Ectodermal cell (in vitro differentiated cells): ENCODE data around the gene NAPSA.

Experiments used
- H3K27ac ChIP-seq: 2 replicates; pipeline ENCODE4 v1.7.0; 2013; ENCODE audit warnings: mild to moderate bottlenecking, low read depth, low read length; ENCODE audit not compliant: insufficient read depth, poor library complexity, severe bottlenecking
- H3K27me3 ChIP-seq: 2 replicates; pipeline ENCODE4 v1.7.0; 2013; ENCODE audit warnings: mild to moderate bottlenecking, low read length; ENCODE audit not compliant: insufficient read depth, control insufficient read depth, poor library complexity, severe bottlenecking
- H3K36me3 ChIP-seq: one replicate; pipeline ENCODE4 v1.7.0; 2013; ENCODE audit warnings: low read length; ENCODE audit not compliant: control insufficient read depth, insufficient read depth
- H3K4me1 ChIP-seq: one replicate; pipeline ENCODE4 v1.7.0; 2013; ENCODE audit warnings: low read length; ENCODE audit not compliant: control insufficient read depth, insufficient read depth
- H3K4me3 ChIP-seq: 2 replicates; pipeline ENCODE4 v1.7.0; 2013; ENCODE audit warnings: low read depth, low read length, control low read depth; ENCODE audit not compliant: insufficient read depth
- H3K9me3 ChIP-seq: 2 replicates; pipeline ENCODE4 v1.7.0; 2013; ENCODE audit warnings: mild to moderate bottlenecking, low read length, moderate library complexity; ENCODE audit not compliant: control insufficient read depth
- WGBS, 2 experiments: methylation state at CpG; one replicate each; pipeline ENCODE4 v1.1.7; 2013; ENCODE audit warnings: missing lambda C conversion rate in 2 of 2; 5-methylcytosine and 5-hydroxymethylcytosine counted together

Gene NAPSA

DNA sequence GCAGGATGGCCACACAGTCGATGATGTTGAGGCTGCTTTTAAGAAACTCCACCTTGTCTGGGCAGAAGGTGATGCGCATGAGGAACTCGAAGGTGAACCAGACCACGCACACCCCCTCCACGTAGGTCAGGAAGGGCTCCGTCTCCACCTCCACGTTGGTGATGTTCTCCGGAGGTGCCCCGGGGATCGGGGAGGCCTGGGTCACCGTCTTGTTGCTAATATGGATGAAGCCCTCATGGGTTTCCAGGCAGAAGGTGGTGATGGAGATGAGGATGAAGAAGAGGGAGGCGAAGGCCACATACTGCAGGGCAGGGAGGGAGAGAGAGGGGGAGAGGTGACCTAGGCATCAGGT lies 41.7 kb downstream of the NAPSA start:
- no peak overlapping the region for H3K27ac ChIP-seq
- peaks cover 4% of the 10 kb centered on the region for H3K4me1 ChIP-seq
- WGBS, 2 experiments: 89 to 91% methylated on average over 12 of the region's 12 CpGs
- H3K4me3 ChIP-seq: no peak overlapping the region
- H3K27me3 ChIP-seq: peaks cover 28% of the 10 kb centered on the region
- H3K9me3 ChIP-seq: no peaks in the 10 kb centered on the region
- no peaks in the 10 kb centered on the region for H3K36me3 ChIP-seq

DNA sequence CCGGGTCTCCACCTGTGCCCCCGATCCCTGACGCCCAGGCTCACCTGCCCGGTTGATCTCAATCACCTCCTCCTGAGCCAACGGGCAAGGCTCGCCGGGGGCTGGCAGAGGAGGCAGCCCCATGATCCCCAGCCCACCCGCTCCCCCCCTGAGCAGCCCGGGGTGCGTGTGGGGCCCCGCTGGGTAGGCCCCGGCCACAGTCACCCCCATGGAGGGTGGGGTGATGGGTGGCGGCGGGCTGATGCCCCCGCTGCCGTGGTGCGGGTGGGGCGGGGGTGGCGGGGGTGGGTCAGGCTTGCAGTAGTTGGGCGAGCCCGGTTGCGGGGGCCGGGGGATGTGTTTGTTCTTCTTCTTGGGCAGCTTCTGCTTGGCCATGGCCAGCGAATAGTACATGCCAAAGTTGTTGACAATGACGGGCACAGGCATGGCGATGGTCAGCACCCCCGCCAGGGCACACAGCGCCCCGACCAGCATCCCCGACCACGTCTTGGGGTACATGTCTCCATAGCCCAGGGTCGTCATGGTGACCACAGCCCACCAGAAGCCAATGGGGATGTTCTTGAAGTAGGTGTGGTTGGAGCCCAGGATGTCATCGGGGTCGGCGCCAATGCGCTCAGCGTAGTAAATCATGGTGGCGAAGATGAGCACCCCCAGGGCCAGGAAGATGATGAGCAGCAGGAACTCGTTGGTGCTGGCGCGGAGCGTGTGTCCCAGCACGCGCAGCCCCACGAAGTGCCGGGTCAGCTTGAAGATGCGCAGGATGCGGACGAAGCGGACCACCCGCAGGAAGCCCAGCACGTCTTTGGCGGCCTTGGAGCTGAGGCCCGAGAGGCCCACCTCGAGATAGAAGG lies 42.3 kb downstream of the NAPSA start:
- no peaks in the 10 kb centered on the region for H3K36me3 ChIP-seq
- 93 to 94% methylated on average over 55 of the region's 55 CpGs for WGBS, 2 experiments
- no peak overlapping the region for H3K4me3 ChIP-seq
- H3K4me1 ChIP-seq: peaks cover 4% of the 10 kb centered on the region
- peaks cover 23% of the 10 kb centered on the region for H3K27me3 ChIP-seq
- no peaks in the 10 kb centered on the region for H3K9me3 ChIP-seq
- H3K27ac ChIP-seq: no peak overlapping the region

DNA sequence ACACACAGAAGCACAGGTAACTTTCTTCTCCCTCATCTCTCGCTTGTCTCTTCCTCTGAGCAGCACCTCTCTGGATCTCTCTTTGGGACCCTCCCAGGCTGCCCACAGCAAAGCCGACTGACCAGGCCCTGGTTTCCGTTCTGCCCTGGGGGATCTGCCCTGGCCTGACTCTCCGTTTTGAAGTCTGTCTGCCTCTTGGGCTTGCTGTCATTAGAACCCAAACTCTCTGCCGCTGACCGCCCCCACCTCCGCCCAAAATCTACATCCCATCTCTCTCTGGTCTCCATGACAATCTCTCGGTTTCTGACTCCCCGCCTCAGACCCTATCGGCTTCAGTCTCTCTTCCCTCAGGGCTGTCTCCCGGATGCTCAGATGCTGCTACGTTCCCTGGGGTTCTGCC lies 43.2 kb downstream of the NAPSA start:
- Histone ChIP-seq H3K4me3 (no peak overlapping the region), H3K4me1 (peaks cover 4% of the 10 kb centered on the region), H3K27me3 (peaks cover 14% of the 10 kb centered on the region), H3K36me3 (no peaks in the 10 kb centered on the region), H3K27ac (no peak overlapping the region), H3K9me3 (no peaks in the 10 kb centered on the region)
- 85 to 87% methylated on average over 12 of the region's 12 CpGs for WGBS, 2 experiments

DNA sequence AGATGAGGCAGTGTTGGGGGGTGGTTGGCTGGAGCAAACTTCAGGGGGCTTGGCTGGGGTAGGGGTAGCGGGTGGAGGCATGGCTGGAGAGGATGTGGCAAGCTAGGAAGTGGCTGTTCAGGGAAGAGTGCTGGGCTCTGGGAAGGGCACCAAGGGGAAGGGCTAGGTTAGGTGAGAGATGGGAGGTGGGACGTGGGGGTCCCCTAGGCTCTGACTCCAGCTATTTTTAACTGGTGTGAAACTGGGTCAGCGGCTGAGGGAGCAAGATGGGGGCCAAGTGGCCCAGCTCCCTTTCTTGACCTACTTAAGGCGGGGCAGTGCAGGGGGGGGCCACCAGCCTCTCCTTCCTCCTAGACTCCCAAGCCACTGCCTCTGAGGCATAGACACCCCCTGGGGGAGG lies 43.6 kb downstream of the NAPSA start:
- Histone ChIP-seq H3K4me1 (peaks cover 4% of the 10 kb centered on the region), H3K4me3 (no peak overlapping the region), H3K36me3 (no peaks in the 10 kb centered on the region), H3K27me3 (peaks cover 10% of the 10 kb centered on the region), H3K9me3 (no peaks in the 10 kb centered on the region), H3K27ac (no peak overlapping the region)
- 83 to 86% methylated on average over 4 of the region's 4 CpGs for WGBS, 2 experiments

DNA sequence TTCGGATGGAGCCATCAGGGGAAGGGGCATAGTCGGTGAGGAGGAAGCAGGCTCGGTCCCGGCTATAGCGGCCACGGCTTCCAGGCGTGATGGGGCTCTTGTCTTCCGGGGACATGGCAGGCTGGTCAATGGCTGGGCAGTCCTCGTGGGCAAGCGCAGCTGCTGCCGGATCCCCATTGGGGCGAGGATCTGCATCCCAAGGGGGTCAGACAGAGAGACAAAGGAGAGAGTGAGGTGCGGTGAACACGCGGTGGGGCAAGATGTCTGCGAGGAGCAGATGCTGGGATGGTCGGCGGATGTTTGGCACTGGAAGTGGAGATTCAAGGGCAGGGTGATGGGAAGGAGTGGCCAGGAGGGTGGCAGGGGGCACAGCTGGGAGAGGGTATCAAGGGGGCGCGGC lies 44.8 kb downstream of the NAPSA start:
- Histone ChIP-seq H3K4me1 (peaks cover 4% of the 10 kb centered on the region), H3K27ac (no peak overlapping the region), H3K36me3 (no peaks in the 10 kb centered on the region), H3K4me3 (no peak overlapping the region), H3K9me3 (no peaks in the 10 kb centered on the region), H3K27me3 (no peaks in the 10 kb centered on the region)
- 92% methylated on average over 20 of the region's 20 CpGs for WGBS, 2 experiments

DNA sequence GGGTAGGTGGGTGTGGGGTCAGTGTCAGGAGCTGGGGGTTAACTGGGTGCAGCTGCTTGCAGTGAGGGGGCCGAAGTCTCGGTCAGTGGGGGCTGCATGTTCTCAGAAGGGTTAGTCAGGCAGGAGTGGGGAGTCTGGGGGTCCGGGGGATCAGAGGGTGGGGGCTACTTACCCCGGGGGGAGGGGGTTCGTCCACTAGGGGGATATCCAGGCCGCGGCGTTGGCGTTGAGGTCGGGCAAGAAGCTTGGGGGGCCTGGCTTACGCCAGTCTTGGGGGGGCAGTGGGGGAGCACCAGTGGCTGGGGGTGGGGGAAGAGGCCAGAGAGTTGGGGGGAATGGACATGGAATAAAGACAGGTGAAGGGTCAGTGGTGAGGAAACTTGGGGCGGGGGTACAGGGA lies 45.4 kb downstream of the NAPSA start:
- WGBS, 2 experiments: 92 to 94% methylated on average over 9 to 11 of the region's 12 CpGs
- H3K4me3 ChIP-seq: no peak overlapping the region
- no peak overlapping the region for H3K27ac ChIP-seq
- no peaks in the 10 kb centered on the region for H3K9me3 ChIP-seq
- peaks cover 3% of the 10 kb centered on the region for H3K27me3 ChIP-seq
- peaks cover 2% of the 10 kb centered on the region for H3K4me1 ChIP-seq
- H3K36me3 ChIP-seq: no peaks in the 10 kb centered on the region

DNA sequence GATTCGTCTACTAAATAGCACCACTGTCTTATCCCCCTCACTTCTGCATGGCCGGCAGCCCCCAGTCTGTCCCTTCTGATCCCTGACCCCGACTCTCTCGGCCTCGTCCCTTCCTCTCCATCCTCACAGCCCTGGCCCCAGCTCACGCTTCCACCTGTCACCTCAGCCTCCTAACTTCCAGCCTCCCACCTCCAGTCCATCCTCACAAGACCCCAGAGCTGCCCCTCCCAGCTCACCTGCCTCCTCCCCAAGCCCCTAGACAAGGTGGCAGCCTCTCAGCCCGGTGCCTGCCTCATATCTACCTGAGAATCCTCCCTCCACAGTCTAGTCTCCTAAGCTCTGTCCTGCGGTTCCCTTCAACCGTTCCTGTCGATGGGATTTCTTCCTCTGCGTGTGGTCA lies 46.3 kb downstream of the NAPSA start:
- WGBS, 2 experiments: 84 to 86% methylated on average over 11 of the region's 11 CpGs
- peaks cover 12% of the 10 kb centered on the region for H3K27me3 ChIP-seq
- no peak overlapping the region for H3K27ac ChIP-seq
- no peaks in the 10 kb centered on the region for H3K4me1 ChIP-seq
- H3K4me3 ChIP-seq: no peak overlapping the region
- no peaks in the 10 kb centered on the region for H3K9me3 ChIP-seq
- no peaks in the 10 kb centered on the region for H3K36me3 ChIP-seq

DNA sequence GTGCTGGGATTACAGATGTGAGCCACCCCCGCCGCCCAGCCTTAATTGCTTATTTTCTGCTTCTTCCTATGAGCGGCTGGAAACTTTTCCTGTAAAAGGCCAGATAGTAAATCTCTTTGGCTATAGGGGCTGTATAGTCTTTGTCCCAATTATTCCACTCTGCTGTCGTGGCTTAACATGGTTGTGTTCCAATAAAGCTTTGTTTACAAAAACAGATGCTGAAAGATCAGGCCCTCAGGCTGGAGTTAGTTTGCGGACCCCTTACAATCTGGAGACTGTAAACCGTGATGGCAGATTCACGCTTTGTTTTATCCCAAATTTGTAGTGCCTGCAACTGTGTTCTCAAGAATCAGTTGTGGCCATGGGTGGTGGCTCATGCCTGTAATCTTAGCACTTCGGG lies 47.0 kb downstream of the NAPSA start:
- no peak overlapping the region for H3K4me3 ChIP-seq
- no peak overlapping the region for H3K27ac ChIP-seq
- H3K27me3 ChIP-seq: peaks cover 18% of the 10 kb centered on the region
- WGBS, 2 experiments: 81 to 86% methylated on average over 8 of the region's 8 CpGs
- H3K36me3 ChIP-seq: no peaks in the 10 kb centered on the region
- H3K9me3 ChIP-seq: no peaks in the 10 kb centered on the region
- H3K4me1 ChIP-seq: no peaks in the 10 kb centered on the region

DNA sequence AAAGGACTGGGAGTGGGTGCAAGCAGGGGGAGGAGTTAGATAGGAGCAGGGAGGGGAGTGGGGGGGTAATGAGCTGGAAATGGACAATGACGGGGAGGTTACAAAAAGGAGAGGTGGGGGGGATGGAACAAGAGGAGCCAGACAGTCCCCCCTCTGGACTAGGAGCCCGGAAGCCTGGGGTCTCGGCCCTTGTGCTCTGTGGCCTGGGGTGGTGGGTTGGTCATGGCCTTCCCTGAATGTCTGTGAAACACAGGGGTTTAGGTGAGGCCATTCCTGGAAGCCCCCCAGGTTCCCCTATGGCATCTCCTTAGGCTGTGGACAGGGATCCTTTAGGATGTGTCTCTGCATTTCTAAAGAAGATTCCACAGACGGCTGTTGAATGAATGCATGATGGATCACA lies 48.3 kb downstream of the NAPSA start:
- WGBS, 2 experiments: 70 to 71% methylated on average over 4 of the region's 4 CpGs
- Histone ChIP-seq H3K4me3 (no peak overlapping the region), H3K27ac (no peak overlapping the region), H3K9me3 (no peaks in the 10 kb centered on the region), H3K4me1 (no peaks in the 10 kb centered on the region), H3K36me3 (no peaks in the 10 kb centered on the region), H3K27me3 (peaks cover 31% of the 10 kb centered on the region)

DNA sequence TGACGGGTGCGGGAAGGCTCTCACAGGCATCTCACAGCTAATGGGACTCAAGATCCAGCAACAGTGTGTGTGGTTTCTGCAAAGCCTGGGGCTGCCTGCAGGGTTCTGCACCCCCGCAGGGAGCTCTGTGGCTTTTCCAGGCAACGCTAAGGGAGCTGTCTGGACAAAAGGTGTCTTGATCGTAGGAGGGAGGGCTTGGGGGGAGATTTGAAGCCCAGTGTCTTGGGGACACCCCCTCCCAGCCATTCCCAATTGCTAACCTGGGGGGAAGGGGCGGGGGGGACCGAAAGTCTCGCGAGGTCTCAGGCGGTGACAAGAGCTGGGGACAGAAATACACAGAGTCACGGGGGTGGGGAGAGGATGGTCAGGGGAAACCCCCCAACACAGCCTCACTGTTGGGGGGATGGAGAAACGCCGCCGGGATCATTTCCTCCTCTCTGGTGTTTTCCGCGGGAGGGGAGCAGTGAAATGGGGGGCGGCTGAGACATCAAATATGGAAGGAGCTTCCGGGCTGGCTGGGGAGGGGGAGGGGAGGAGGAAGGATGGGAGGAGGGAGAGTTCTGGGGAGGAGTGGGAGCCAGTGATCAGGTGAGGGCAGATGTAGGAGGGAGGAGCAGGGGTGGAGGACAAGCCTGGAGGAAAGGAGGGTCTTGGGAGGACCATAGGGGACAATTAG lies 49.5 kb downstream of the NAPSA start:
- 24 to 32% methylated on average over 14 to 18 of the region's 18 CpGs for WGBS, 2 experiments
- Histone ChIP-seq H3K4me1 (no peaks in the 10 kb centered on the region), H3K27me3 (peaks cover 32% of the 10 kb centered on the region), H3K9me3 (peaks cover 3% of the 10 kb centered on the region), H3K36me3 (no peaks in the 10 kb centered on the region), H3K4me3 (peak overlapping the region; percentile 22), H3K27ac (peak overlapping the region; percentile 38)
